ENCODE data around the gene DEXI. TPM values are rescaled to one million over a fixed set of nuclear protein-coding genes. Genes with fewer than 3 reads are reported as not detected.

The DEXI gene
- total RNA-seq (10 to 100 TPM; 16.5 to 97.9 (median 20.4) TPM), polyA plus RNA-seq (10 to 100 TPM; 23.7 to 42.8 (median 37.4) TPM)
- long read RNA-seq, donor 1, full-length matches to known transcripts: 9 of 9 reads
- long read RNA-seq, donor 1, partial matches to known transcripts: 0 of 9 reads
- long read RNA-seq, donor 1, other reads (novel, unspliced or antisense): 0 of 9 reads
- long read RNA-seq, donor 2, full-length matches to known transcripts: 10 of 19 reads
- long read RNA-seq, donor 2, partial matches to known transcripts: 9 of 19 reads
- long read RNA-seq, donor 2, other reads (novel, unspliced or antisense): 0 of 19 reads
- long read RNA-seq, donor 3, full-length matches to known transcripts: 9 of 9 reads
- long read RNA-seq, donor 3, partial matches to known transcripts: 0 of 9 reads
- long read RNA-seq, donor 3, other reads (novel, unspliced or antisense): 0 of 9 reads
- long read RNA-seq, donor 4, full-length matches to known transcripts: 3 of 3 reads
- long read RNA-seq, donor 4, partial matches to known transcripts: 0 of 3 reads
- long read RNA-seq, donor 4, other reads (novel, unspliced or antisense): 0 of 3 reads
- long read RNA-seq, donor 5, full-length matches to known transcripts: 20 of 20 reads
- long read RNA-seq, donor 5, partial matches to known transcripts: 0 of 20 reads
- long read RNA-seq, donor 5, other reads (novel, unspliced or antisense): 0 of 20 reads
- long read RNA-seq, donor 6, full-length matches to known transcripts: 31 of 31 reads
- long read RNA-seq, donor 6, partial matches to known transcripts: 0 of 31 reads
- long read RNA-seq, donor 6, other reads (novel, unspliced or antisense): 0 of 31 reads
- long read RNA-seq, donor 7, full-length matches to known transcripts: 15 of 15 reads
- long read RNA-seq, donor 7, partial matches to known transcripts: 0 of 15 reads
- long read RNA-seq, donor 7, other reads (novel, unspliced or antisense): 0 of 15 reads
- long read RNA-seq, donor 8, transcript DEXI-201 (2 exons, 1,561 nt): major isoform, 5 of 5 reads
- long read RNA-seq, donor 8, partial matches to known transcripts: 0 of 5 reads
- long read RNA-seq, donor 8, other reads (novel, unspliced or antisense): 0 of 5 reads
- long read RNA-seq, donor 9, full-length matches to known transcripts: 17 of 17 reads
- long read RNA-seq, donor 9, partial matches to known transcripts: 0 of 17 reads
- long read RNA-seq, donor 9, other reads (novel, unspliced or antisense): 0 of 17 reads
- long read RNA-seq, donor 10, partial matches to known transcripts: 0 of 2 reads
- long read RNA-seq, donor 10, other reads (novel, unspliced or antisense): 0 of 2 reads

GRCh38 chr16:10942352-10943063, at the start of gene DEXI:
Gene DEXI, minus strand, starts transcription at chr16:10942468. Its CDS starts 463 bp downstream, at chr16:10942005.
- peak within 1 kb of the TSS; percentile 83 to 95 (median 88) for H3K4me3 ChIP-seq
- H3K4me1 ChIP-seq: peaks cover 77 to 86% (median 82%) of the 10 kb centered on the region in 4 donors
- H3K27ac ChIP-seq: peak within 1 kb of the TSS; percentile 59 to 92 (median 85)
- no peaks in the 10 kb centered on the region for H3K27me3 ChIP-seq
- TF ChIP-seq POLR2AphosphoS5 (IDR thresholded peaks at IDR 0.05) (peak; percentile 86 to 94 (median 91)), EP300 (IDR thresholded peaks at IDR 0.05) (no peak), POLR2A (IDR thresholded peaks at IDR 0.05) (no peak)
- TF ChIP-seq, protein P1, sequence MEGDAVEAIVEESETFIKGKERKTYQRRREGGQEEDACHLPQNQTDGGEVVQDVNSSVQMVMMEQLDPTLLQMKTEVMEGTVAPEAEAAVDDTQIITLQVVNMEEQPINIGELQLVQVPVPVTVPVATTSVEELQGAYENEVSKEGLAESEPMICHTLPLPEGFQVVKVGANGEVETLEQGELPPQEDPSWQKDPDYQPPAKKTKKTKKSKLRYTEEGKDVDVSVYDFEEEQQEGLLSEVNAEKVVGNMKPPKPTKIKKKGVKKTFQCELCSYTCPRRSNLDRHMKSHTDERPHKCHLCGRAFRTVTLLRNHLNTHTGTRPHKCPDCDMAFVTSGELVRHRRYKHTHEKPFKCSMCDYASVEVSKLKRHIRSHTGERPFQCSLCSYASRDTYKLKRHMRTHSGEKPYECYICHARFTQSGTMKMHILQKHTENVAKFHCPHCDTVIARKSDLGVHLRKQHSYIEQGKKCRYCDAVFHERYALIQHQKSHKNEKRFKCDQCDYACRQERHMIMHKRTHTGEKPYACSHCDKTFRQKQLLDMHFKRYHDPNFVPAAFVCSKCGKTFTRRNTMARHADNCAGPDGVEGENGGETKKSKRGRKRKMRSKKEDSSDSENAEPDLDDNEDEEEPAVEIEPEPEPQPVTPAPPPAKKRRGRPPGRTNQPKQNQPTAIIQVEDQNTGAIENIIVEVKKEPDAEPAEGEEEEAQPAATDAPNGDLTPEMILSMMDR (IDR thresholded peaks at IDR 0.05): peak in 4 of 7 experiments; percentile 34 to 62 (median 40)
- intact Hi-C loops (cut with DNase I; ENCODE audit: low total_unique reads): no loop called here
- no peaks in the 10 kb centered on the region for H3K36me3 ChIP-seq
- no peaks in the 10 kb centered on the region for H3K9me3 ChIP-seq
- peak; percentile 96 to 98 for DNase-seq
- 4 to 9% (median 6%) methylated on average over 26 to 55 of the region's 55 CpGs for WGBS, 5 donors

DNA sequence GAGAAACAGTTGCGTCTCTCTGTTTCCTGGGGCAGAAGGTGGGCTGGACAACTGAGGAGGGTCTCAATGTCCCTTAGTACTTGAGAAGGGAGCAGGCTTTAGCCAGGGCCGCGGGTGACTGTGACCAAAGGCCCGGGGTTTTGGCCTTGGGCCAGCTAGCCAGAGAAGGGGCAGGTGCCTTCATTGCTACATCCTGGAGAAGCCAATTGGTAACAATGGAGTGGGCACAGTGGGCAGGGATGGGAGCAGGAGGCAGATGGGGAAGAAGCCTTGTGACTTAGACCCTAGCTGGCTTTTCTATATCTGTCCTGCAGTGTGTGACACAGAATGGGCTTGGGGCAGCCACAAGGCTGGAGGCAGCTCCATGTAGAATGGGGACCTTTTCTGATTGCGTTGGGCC, 48.1 kb upstream of the DEXI start:
- H3K27ac ChIP-seq: no peak overlapping the region
- peaks cover 0 to 19% (median 5%) of the 10 kb centered on the region in 4 donors for H3K4me1 ChIP-seq
- DNase-seq: no peak
- no peaks in the 10 kb centered on the region for H3K9me3 ChIP-seq
- H3K27me3 ChIP-seq: no peaks in the 10 kb centered on the region
- TF ChIP-seq POLR2A (IDR thresholded peaks at IDR 0.05) (no peak), EP300 (IDR thresholded peaks at IDR 0.05) (no peak), POLR2AphosphoS5 (IDR thresholded peaks at IDR 0.05) (no peak)
- TF ChIP-seq, protein P1 (IDR thresholded peaks at IDR 0.05): no peak
- intact Hi-C loops (cut with DNase I; ENCODE audit: low total_unique reads): no loop called here
- H3K36me3 ChIP-seq: peaks cover 21 to 83% (median 56%) of the 10 kb centered on the region in 4 donors
- H3K4me3 ChIP-seq: no peak overlapping the region
- WGBS, 5 donors: 83 to 91% (median 90%) methylated on average over 5 of the region's 5 CpGs

- TF ChIP-seq, protein P1 (IDR thresholded peaks at IDR 0.05): no peak
- no peak for TF ChIP-seq POLR2A (IDR thresholded peaks at IDR 0.05)
- no peak for TF ChIP-seq POLR2AphosphoS5 (IDR thresholded peaks at IDR 0.05)
- no peak for TF ChIP-seq EP300 (IDR thresholded peaks at IDR 0.05)
- intact Hi-C loops (cut with DNase I; ENCODE audit: low total_unique reads): no loop called here
These were observed 47.3 kb upstream of the DEXI start for GRCh38 chr16:10989559-10989958.

More at GRCh38 chr16:10989559-10989958, 47.3 kb upstream of the DEXI start:
- Histone ChIP-seq H3K27me3 (no peaks in the 10 kb centered on the region), H3K27ac (no peak overlapping the region), H3K4me3 (no peak overlapping the region), H3K4me1 (peaks cover 0 to 19% (median 5%) of the 10 kb centered on the region in 4 donors), H3K36me3 (peaks cover 21 to 78% (median 51%) of the 10 kb centered on the region in 4 donors), H3K9me3 (no peaks in the 10 kb centered on the region)
- DNase-seq: no peak
- WGBS, 5 donors: 82 to 92% (median 89%) methylated on average over 6 of the region's 6 CpGs
